T47D (cell line): ENCODE results near the gene ERG.

ENCODE experiments used
- DNase-seq, 2 experiments: peaks; one replicate each; pipeline versions ENCODE4 v3.0.0 to v3.0.0-alpha.2; 2011 to 2012; ENCODE audit warnings: low read depth in 1 of 2, low spot score in 1 of 2
- JUND ChIP-seq: IDR thresholded peaks from 2 replicates; pipeline ENCODE4 v1.6.1; 2012; ENCODE audit warnings: low read depth
- in situ Hi-C: cut with HindIII; loops from 2 replicates; pipeline ENCODE4 v1.10.0; 2016; ENCODE audit warnings: low sequenced_read_pairs, low pct_unique_long_range_greater_than_20kb

ERG gene

GRCh38 chr21:38459490-38459889, 38.8 kb downstream of the ERG start:
- peak in 1 of 2 experiments; percentile 9 for DNase-seq
- no peak for TF ChIP-seq JUND
- in situ Hi-C loops = no loop called here

- DNase-seq = no peak
- in situ Hi-C loops = no loop called here
- TF ChIP-seq JUND = no peak
Observed at GRCh38 chr21:38455403-38455802, 42.9 kb downstream of the ERG start.

GRCh38 chr21:38454702-38455101, 43.6 kb downstream of the ERG start:
- no peak for DNase-seq
- in situ Hi-C loops = no loop called here
- no peak for TF ChIP-seq JUND

- TF ChIP-seq JUND = no peak
- in situ Hi-C loops = no loop called here
- no peak for DNase-seq
Observed at GRCh38 chr21:38454161-38454560, 44.1 kb downstream of the ERG start.

- in situ Hi-C loops = no loop called here
- no peak for DNase-seq
- no peak for TF ChIP-seq JUND
Observed at GRCh38 chr21:38448671-38449385, 49.4 kb downstream of the ERG start.

GRCh38 chr21:38447611-38448010, 50.7 kb downstream of the ERG start:
- in situ Hi-C loops = no loop called here
- no peak for DNase-seq
- no peak for TF ChIP-seq JUND

GRCh38 chr21:38444691-38445090, 53.6 kb downstream of the ERG start:
- DNase-seq = no peak
- no peak for TF ChIP-seq JUND
- in situ Hi-C loops = no loop called here

- in situ Hi-C loops = no loop called here
- DNase-seq = no peak
- TF ChIP-seq JUND = no peak
Observed at GRCh38 chr21:38443110-38443509, 55.2 kb downstream of the ERG start.

- no peak for TF ChIP-seq JUND
- DNase-seq = no peak
Observed at GRCh38 chr21:38441153-38441552, 57.1 kb downstream of the ERG start.

GRCh38 chr21:38440746-38441145, 57.5 kb downstream of the ERG start:
- in situ Hi-C loops = no loop called here
- DNase-seq = no peak
- TF ChIP-seq JUND = no peak

More at GRCh38 chr21:38441153-38441552, 57.1 kb downstream of the ERG start:
- in situ Hi-C loops = no loop called here

GRCh38 chr21:38439957-38440356, 58.3 kb downstream of the ERG start:
- in situ Hi-C loops = no loop called here
- no peak for TF ChIP-seq JUND
- DNase-seq = no peak

GRCh38 chr21:38439426-38439825, 58.9 kb downstream of the ERG start:
- no peak for DNase-seq
- in situ Hi-C loops = no loop called here

GRCh38 chr21:38438462-38438893, 59.8 kb downstream of the ERG start:
- in situ Hi-C loops = no loop called here
- no peak for DNase-seq
- TF ChIP-seq JUND = no peak

More at GRCh38 chr21:38439426-38439825, 58.9 kb downstream of the ERG start:
- TF ChIP-seq JUND = no peak

- DNase-seq = no peak
- in situ Hi-C loops = no loop called here
- TF ChIP-seq JUND = no peak
Observed at GRCh38 chr21:38436341-38436740, 61.9 kb downstream of the ERG start.
